ENCODE results near the gene ATF2.

The ATF2 gene

GRCh38 chr2:175188761-175189160 lies 20.8 kb upstream of the ATF2 start:
- TF ChIP-seq CTCF (conservative IDR thresholded peaks at IDR 0.05; ENCODE audit: low read depth): no peak
- CTCF ChIA-PET: no interaction called here
- POLR2A ChIA-PET (ENCODE audit: low non-redundant PET): no interaction called here
- DNase-seq (ENCODE audit: low spot score): no peak
- no peak overlapping the region for H3K27ac ChIP-seq

GRCh38 chr2:175187378-175187777 lies 19.4 kb upstream of the ATF2 start:
- ChIA-PET CTCF (interaction anchor here (0.5 to 0.7 kb wide), 3 partner anchors 85 to 490 kb away, joined by 3 read pairs; no protein-coding TSS in a partner anchor), POLR2A (ENCODE audit: low non-redundant PET) (no interaction called here)
- no peak for TF ChIP-seq CTCF (conservative IDR thresholded peaks at IDR 0.05; ENCODE audit: low read depth)
- no peak for DNase-seq (ENCODE audit: low spot score)
- H3K27ac ChIP-seq: no peak overlapping the region

GRCh38 chr2:175183674-175184073 lies 15.7 kb upstream of the ATF2 start:
- ChIA-PET CTCF (interaction anchor here (0.5 kb wide), 1 partner anchor 10 kb away, joined by 3 read pairs; no protein-coding TSS in a partner anchor), POLR2A (ENCODE audit: low non-redundant PET) (no interaction called here)
- no peak overlapping the region for H3K27ac ChIP-seq
- no peak for TF ChIP-seq CTCF (conservative IDR thresholded peaks at IDR 0.05; ENCODE audit: low read depth)
- no peak for DNase-seq (ENCODE audit: low spot score)

GRCh38 chr2:175181877-175182308 lies 13.9 kb upstream of the ATF2 start:
- DNase-seq (ENCODE audit: low spot score): no peak
- no peak for TF ChIP-seq CTCF (conservative IDR thresholded peaks at IDR 0.05; ENCODE audit: low read depth)
- ChIA-PET CTCF (no interaction called here), POLR2A (ENCODE audit: low non-redundant PET) (no interaction called here)
- peak overlapping the region; percentile 93 for H3K27ac ChIP-seq

- ChIA-PET POLR2A (ENCODE audit: low non-redundant PET) (interaction anchor here (0.7 kb wide), 1 partner anchor 150 kb away, joined by 3 read pairs; no protein-coding TSS in a partner anchor), CTCF (no interaction called here)
- TF ChIP-seq CTCF (conservative IDR thresholded peaks at IDR 0.05; ENCODE audit: low read depth): 0 out of 2 replicates have a peak, but pooled peaks have one; percentile 15
- H3K27ac ChIP-seq: peak within 1 kb of the TSS; percentile 93
- DNase-seq (ENCODE audit: low spot score): peak; percentile 95
Observed at GRCh38 chr2:175181104-175181876, 13.3 kb upstream of the ATF2 start, which contains the start of gene ATP5MC3. TSS of gene ATP5MC3 (minus strand) at chr2:175181710. CDS start at chr2:175181393, 317 bp downstream.

- CTCF ChIA-PET: no interaction called here
- peak; percentile 42 for DNase-seq (ENCODE audit: low spot score)
- no peak for TF ChIP-seq CTCF (conservative IDR thresholded peaks at IDR 0.05; ENCODE audit: low read depth)
- H3K27ac ChIP-seq: peak overlapping the region; percentile 93
- POLR2A ChIA-PET (ENCODE audit: low non-redundant PET): interaction anchor here (0.7 kb wide), 1 partner anchor 150 kb away, joined by 3 read pairs; no protein-coding TSS in a partner anchor
Observed at GRCh38 chr2:175180701-175181103, 12.7 kb upstream of the ATF2 start.

Measured in RWPE1 (cell line).